Measurements from ENCODE around the gene IGSF21.

Gene IGSF21

GRCh38 chr1:18229625-18230024 lies 122.0 kb downstream of the IGSF21 start:
- DNase-seq (ENCODE audit: low read depth): no peak

- no peak for DNase-seq (ENCODE audit: low read depth)
Measured at GRCh38 chr1:18230321-18230720, 122.7 kb downstream of the IGSF21 start.

GRCh38 chr1:18230840-18231239 lies 123.2 kb downstream of the IGSF21 start:
- DNase-seq (ENCODE audit: low read depth): no peak

- no peak for DNase-seq (ENCODE audit: low read depth)
Measured at GRCh38 chr1:18232052-18232451, 124.5 kb downstream of the IGSF21 start.

GRCh38 chr1:18233176-18233864 lies 125.7 kb downstream of the IGSF21 start:
- no peak for DNase-seq (ENCODE audit: low read depth)

- DNase-seq (ENCODE audit: low read depth): no peak
Measured at GRCh38 chr1:18234790-18235242, 127.2 kb downstream of the IGSF21 start.

GRCh38 chr1:18237371-18237770 lies 129.8 kb downstream of the IGSF21 start:
- no peak for DNase-seq (ENCODE audit: low read depth)

GRCh38 chr1:18238190-18238589 lies 130.6 kb downstream of the IGSF21 start:
- no peak for DNase-seq (ENCODE audit: low read depth)

- no peak for DNase-seq (ENCODE audit: low read depth)
Measured at GRCh38 chr1:18239671-18240070, 132.1 kb downstream of the IGSF21 start.

- no peak for DNase-seq (ENCODE audit: low read depth)
Measured at GRCh38 chr1:18240906-18241305, 133.3 kb downstream of the IGSF21 start.

GRCh38 chr1:18241891-18242290 lies 134.3 kb downstream of the IGSF21 start:
- DNase-seq (ENCODE audit: low read depth): no peak

GRCh38 chr1:18243503-18244175 lies 136.0 kb downstream of the IGSF21 start:
- no peak for DNase-seq (ENCODE audit: low read depth)

- no peak for DNase-seq (ENCODE audit: low read depth)
Measured at GRCh38 chr1:18244762-18245161, 137.2 kb downstream of the IGSF21 start.

GRCh38 chr1:18245647-18246046 lies 138.0 kb downstream of the IGSF21 start:
- DNase-seq (ENCODE audit: low read depth): no peak

GRCh38 chr1:18246543-18246942 lies 138.9 kb downstream of the IGSF21 start:
- no peak for DNase-seq (ENCODE audit: low read depth)

GRCh38 chr1:18247151-18247550 lies 139.6 kb downstream of the IGSF21 start:
- DNase-seq (ENCODE audit: low read depth): no peak

GRCh38 chr1:18249631-18250030 lies 142.0 kb downstream of the IGSF21 start:
- DNase-seq (ENCODE audit: low read depth): no peak

GRCh38 chr1:18253093-18253492 lies 145.5 kb downstream of the IGSF21 start:
- DNase-seq (ENCODE audit: low read depth): no peak

GRCh38 chr1:18256282-18257235 lies 149.0 kb downstream of the IGSF21 start:
- DNase-seq (ENCODE audit: low read depth): no peak

GRCh38 chr1:18257778-18258177 lies 150.2 kb downstream of the IGSF21 start:
- DNase-seq (ENCODE audit: low read depth): no peak

- DNase-seq (ENCODE audit: low read depth): no peak
Measured at GRCh38 chr1:18261891-18262290, 154.3 kb downstream of the IGSF21 start.

- no peak for DNase-seq (ENCODE audit: low read depth)
Measured at GRCh38 chr1:18262726-18263125, 155.1 kb downstream of the IGSF21 start.
